ENCODE measurements around the gene UBE3C. TPM values are rescaled to one million over a fixed set of nuclear protein-coding genes. Genes with fewer than 3 reads are reported as not detected.
A peak's percentile ranks its signal among the peaks of the same experiment; 100 is the strongest.

UBE3C gene
- total RNA-seq, 1 donor from 2014 or later = 69.5 TPM

GRCh38 chr7:157295338-157295737, 156.6 kb downstream of the UBE3C start:
- Histone ChIP-seq H3K36me3 (no peaks in the 10 kb centered on the region), H3K4me1 (peaks cover 4% of the 10 kb centered on the region), H3K27ac (no peak overlapping the region), H3K9me3 (no peaks in the 10 kb centered on the region), H3K27me3 (no peaks in the 10 kb centered on the region), H3K4me3 (no peak overlapping the region)
- DNase-seq (ENCODE audit: extremely low spot score in 2 of 2) = no peak
- TF ChIP-seq CTCF (IDR thresholded peaks at IDR 0.05) (no peak), POLR2A (IDR thresholded peaks at IDR 0.05) (no peak), POLR2AphosphoS5 (IDR thresholded peaks at IDR 0.05; ENCODE audit: insufficient read depth in 1 of 2, low read depth in 1 of 2) (no peak)
- intact Hi-C loops (cut with DNase I) = no loop called here

GRCh38 chr7:157297185-157297584, 158.5 kb downstream of the UBE3C start:
- H3K27ac ChIP-seq = no peak overlapping the region
- no peaks in the 10 kb centered on the region for H3K9me3 ChIP-seq
- no peak for DNase-seq (ENCODE audit: extremely low spot score in 2 of 2)
- intact Hi-C loops (cut with DNase I) = no loop called here
- H3K4me1 ChIP-seq = no peaks in the 10 kb centered on the region
- H3K27me3 ChIP-seq = no peaks in the 10 kb centered on the region
- H3K4me3 ChIP-seq = no peak overlapping the region
- TF ChIP-seq POLR2AphosphoS5 (IDR thresholded peaks at IDR 0.05; ENCODE audit: insufficient read depth in 1 of 2, low read depth in 1 of 2) (no peak), POLR2A (IDR thresholded peaks at IDR 0.05) (no peak), CTCF (IDR thresholded peaks at IDR 0.05) (no peak)
- no peaks in the 10 kb centered on the region for H3K36me3 ChIP-seq

- no peak overlapping the region for H3K4me3 ChIP-seq
- H3K4me1 ChIP-seq = no peaks in the 10 kb centered on the region
- no peaks in the 10 kb centered on the region for H3K36me3 ChIP-seq
- no peak overlapping the region for H3K27ac ChIP-seq
- intact Hi-C loops (cut with DNase I) = no loop called here
- TF ChIP-seq POLR2AphosphoS5 (IDR thresholded peaks at IDR 0.05; ENCODE audit: insufficient read depth in 1 of 2, low read depth in 1 of 2) (no peak), POLR2A (IDR thresholded peaks at IDR 0.05) (no peak)
- H3K27me3 ChIP-seq = no peaks in the 10 kb centered on the region
- DNase-seq (ENCODE audit: extremely low spot score in 2 of 2) = peak in 1 of 2 donors; percentile 80
- H3K9me3 ChIP-seq = no peaks in the 10 kb centered on the region
These were observed 160.5 kb downstream of the UBE3C start for GRCh38 chr7:157299317-157299612.

- intact Hi-C loops (cut with DNase I) = no loop called here
- no peaks in the 10 kb centered on the region for H3K4me1 ChIP-seq
- no peak overlapping the region for H3K27ac ChIP-seq
- TF ChIP-seq POLR2AphosphoS5 (IDR thresholded peaks at IDR 0.05; ENCODE audit: insufficient read depth in 1 of 2, low read depth in 1 of 2) (peak in 1 of 2 donors; percentile 55), POLR2A (IDR thresholded peaks at IDR 0.05) (no peak)
- no peaks in the 10 kb centered on the region for H3K36me3 ChIP-seq
- peak in 1 of 2 donors; percentile 85 for DNase-seq (ENCODE audit: extremely low spot score in 2 of 2)
- no peaks in the 10 kb centered on the region for H3K27me3 ChIP-seq
- H3K4me3 ChIP-seq = no peak overlapping the region
- no peaks in the 10 kb centered on the region for H3K9me3 ChIP-seq
These were observed 161.1 kb downstream of the UBE3C start for GRCh38 chr7:157299613-157300368.

GRCh38 chr7:157300369-157300825, 161.7 kb downstream of the UBE3C start:
- H3K27me3 ChIP-seq = no peaks in the 10 kb centered on the region
- H3K4me1 ChIP-seq = no peaks in the 10 kb centered on the region
- TF ChIP-seq CTCF (IDR thresholded peaks at IDR 0.05) (no peak), POLR2A (IDR thresholded peaks at IDR 0.05) (no peak), POLR2AphosphoS5 (IDR thresholded peaks at IDR 0.05; ENCODE audit: insufficient read depth in 1 of 2, low read depth in 1 of 2) (no peak)
- no peaks in the 10 kb centered on the region for H3K36me3 ChIP-seq
- H3K4me3 ChIP-seq = no peak overlapping the region
- DNase-seq (ENCODE audit: extremely low spot score in 2 of 2) = no peak
- no peaks in the 10 kb centered on the region for H3K9me3 ChIP-seq
- intact Hi-C loops (cut with DNase I) = no loop called here
- no peak overlapping the region for H3K27ac ChIP-seq

GRCh38 chr7:157301610-157302120, 162.9 kb downstream of the UBE3C start:
- no peaks in the 10 kb centered on the region for H3K36me3 ChIP-seq
- no peaks in the 10 kb centered on the region for H3K27me3 ChIP-seq
- no peak overlapping the region for H3K4me3 ChIP-seq
- H3K27ac ChIP-seq = no peak overlapping the region
- TF ChIP-seq POLR2AphosphoS5 (IDR thresholded peaks at IDR 0.05; ENCODE audit: insufficient read depth in 1 of 2, low read depth in 1 of 2) = no peak
- TF ChIP-seq POLR2A (IDR thresholded peaks at IDR 0.05) = no peak
- no peak for TF ChIP-seq CTCF (IDR thresholded peaks at IDR 0.05)
- no peak for DNase-seq (ENCODE audit: extremely low spot score in 2 of 2)
- no peaks in the 10 kb centered on the region for H3K9me3 ChIP-seq
- intact Hi-C loops (cut with DNase I) = no loop called here
- no peaks in the 10 kb centered on the region for H3K4me1 ChIP-seq

Data from vagina (tissue), 2 donors.